Hippocampal formation (tissue), 2 donors: Measurements from ENCODE around the gene SMYD2.
A peak's percentile ranks its signal among the peaks of the same experiment; 100 is the strongest.

Experiments
- DNase-seq, 2 donors: peaks; one replicate each; lab custom pipeline; 2025; lab: John Stamatoyannopoulos, UW

SMYD2 gene

GRCh38 chr1:214361636-214362035 lies 80.7 kb downstream of the SMYD2 start:
- no peak for DNase-seq

- DNase-seq = no peak
Measured at GRCh38 chr1:214362188-214362882, 81.4 kb downstream of the SMYD2 start.

GRCh38 chr1:214363386-214363785 lies 82.4 kb downstream of the SMYD2 start:
- DNase-seq = no peak

- DNase-seq = no peak
Measured at GRCh38 chr1:214364386-214364785, 83.4 kb downstream of the SMYD2 start.

- DNase-seq = no peak
Measured at GRCh38 chr1:214364786-214365295, 83.9 kb downstream of the SMYD2 start.

- DNase-seq = no peak
Measured at GRCh38 chr1:214367841-214368240, 86.9 kb downstream of the SMYD2 start.

GRCh38 chr1:214369364-214369763 lies 88.4 kb downstream of the SMYD2 start:
- DNase-seq = no peak

GRCh38 chr1:214370615-214371014 lies 89.7 kb downstream of the SMYD2 start:
- no peak for DNase-seq

- peak in 1 of 2 donors; percentile 42 for DNase-seq
Measured at GRCh38 chr1:214372092-214372491, 91.1 kb downstream of the SMYD2 start.

- no peak for DNase-seq
Measured at GRCh38 chr1:214377485-214377884, 96.5 kb downstream of the SMYD2 start.

GRCh38 chr1:214377886-214378285 lies 96.9 kb downstream of the SMYD2 start:
- no peak for DNase-seq

- DNase-seq = no peak
Measured at GRCh38 chr1:214378492-214378891, 97.5 kb downstream of the SMYD2 start.

GRCh38 chr1:214379236-214379970 lies 98.4 kb downstream of the SMYD2 start:
- DNase-seq = no peak

- DNase-seq = no peak
Measured at GRCh38 chr1:214380396-214380795, 99.4 kb downstream of the SMYD2 start.

- no peak for DNase-seq
Measured at GRCh38 chr1:214380986-214381695, 100.2 kb downstream of the SMYD2 start.

GRCh38 chr1:214383381-214384372 lies 102.7 kb downstream of the SMYD2 start:
- no peak for DNase-seq

GRCh38 chr1:214384373-214385079 lies 103.6 kb downstream of the SMYD2 start:
- no peak for DNase-seq

- DNase-seq = no peak
Measured at GRCh38 chr1:214385428-214385827, 104.5 kb downstream of the SMYD2 start.

GRCh38 chr1:214386333-214386732 lies 105.4 kb downstream of the SMYD2 start:
- no peak for DNase-seq
